Lower lobe of right lung (tissue), 2 donors: ENCODE data around the gene ZNF624. TPM values are rescaled to one million over a fixed set of nuclear protein-coding genes. Genes with fewer than 3 reads are reported as not detected.

Experiments
- ATAC-seq, 2 donors: fragments of 200-7000 bp; cut with Tn5 transposase; one replicate each; pipeline ENCODE4 v1.9.1; 2020 to 2022; ENCODE audit warnings: mild to moderate bottlenecking in 2 of 2, moderate library complexity in 2 of 2
- DNase-seq: peaks from one replicate; pipeline ENCODE4 v3.0.0-alpha.2; 2020
- H3K27ac ChIP-seq: fragments of 200-600 bp; one replicate; pipeline ENCODE4 v1.8.0; 2022
- H3K27me3 ChIP-seq: fragments of 200-600 bp; one replicate; pipeline ENCODE4 v1.8.0; 2022; ENCODE audit warnings: low read depth
- H3K36me3 ChIP-seq: fragments of 200-600 bp; one replicate; pipeline ENCODE4 v1.8.0; 2022; ENCODE audit warnings: mild to moderate bottlenecking
- H3K4me1 ChIP-seq: fragments of 200-600 bp; one replicate; pipeline ENCODE4 v1.8.0; 2022
- H3K4me3 ChIP-seq: fragments of 200-600 bp; one replicate; pipeline ENCODE4 v1.8.0; 2022; ENCODE audit warnings: mild to moderate bottlenecking
- H3K9me3 ChIP-seq: fragments of 200-600 bp; one replicate; pipeline ENCODE4 v1.8.0; 2022
- intact Hi-C: fragments of 100-400 bp; cut with DNase I; formaldehyde crosslinking; loops from one replicate; pipeline ENCODE4 v1.11.0; 2022
- total RNA-seq: library from RNA; stranded (reverse); fragmentation: NEBNext Ultra II Directional; extraction: Animal tissue kit (Norgen Biotek cat#: 25700); gene quantifications from one replicate; pipeline ENCODE4 v1.2.1, GENCODE V29; 2021
- TF ChIP-seq, protein P1 (sequence below): fragments of 200-600 bp; IDR thresholded peaks from one replicate; pipeline ENCODE4 v1.8.0; 2022; ENCODE audit warnings: antibody characterized with exemption, mild to moderate bottlenecking
- donor health status: DM: no; HTN: yes; CAD: no; lungs with severe emphysema.

The ZNF624 gene
- total RNA-seq, 1 donor from 2014 or later = 5.7 TPM

GRCh38 chr17:16652252-16652651, 1.4 kb downstream of the ZNF624 start:
- H3K27ac ChIP-seq = no peak overlapping the region

GRCh38 chr17:16649585-16649984, 4.1 kb downstream of the ZNF624 start:
- ATAC-seq = no peak
- Histone ChIP-seq H3K4me1 (peaks cover 16% of the 10 kb centered on the region), H3K36me3 (no peaks in the 10 kb centered on the region), H3K27ac (no peak overlapping the region), H3K27me3 (no peaks in the 10 kb centered on the region), H3K9me3 (no peaks in the 10 kb centered on the region), H3K4me3 (no peak overlapping the region)
- TF ChIP-seq, protein P1, sequence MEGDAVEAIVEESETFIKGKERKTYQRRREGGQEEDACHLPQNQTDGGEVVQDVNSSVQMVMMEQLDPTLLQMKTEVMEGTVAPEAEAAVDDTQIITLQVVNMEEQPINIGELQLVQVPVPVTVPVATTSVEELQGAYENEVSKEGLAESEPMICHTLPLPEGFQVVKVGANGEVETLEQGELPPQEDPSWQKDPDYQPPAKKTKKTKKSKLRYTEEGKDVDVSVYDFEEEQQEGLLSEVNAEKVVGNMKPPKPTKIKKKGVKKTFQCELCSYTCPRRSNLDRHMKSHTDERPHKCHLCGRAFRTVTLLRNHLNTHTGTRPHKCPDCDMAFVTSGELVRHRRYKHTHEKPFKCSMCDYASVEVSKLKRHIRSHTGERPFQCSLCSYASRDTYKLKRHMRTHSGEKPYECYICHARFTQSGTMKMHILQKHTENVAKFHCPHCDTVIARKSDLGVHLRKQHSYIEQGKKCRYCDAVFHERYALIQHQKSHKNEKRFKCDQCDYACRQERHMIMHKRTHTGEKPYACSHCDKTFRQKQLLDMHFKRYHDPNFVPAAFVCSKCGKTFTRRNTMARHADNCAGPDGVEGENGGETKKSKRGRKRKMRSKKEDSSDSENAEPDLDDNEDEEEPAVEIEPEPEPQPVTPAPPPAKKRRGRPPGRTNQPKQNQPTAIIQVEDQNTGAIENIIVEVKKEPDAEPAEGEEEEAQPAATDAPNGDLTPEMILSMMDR = no peak
- no peak for DNase-seq
- intact Hi-C loops = no loop called here

More at GRCh38 chr17:16652252-16652651, 1.4 kb downstream of the ZNF624 start:
- no peaks in the 10 kb centered on the region for H3K36me3 ChIP-seq
- H3K4me3 ChIP-seq = no peak overlapping the region
- H3K27me3 ChIP-seq = no peaks in the 10 kb centered on the region
- TF ChIP-seq, protein P1 = no peak
- H3K4me1 ChIP-seq = peaks cover 16% of the 10 kb centered on the region
- ATAC-seq (no peak), DNase-seq (no peak)
- no peaks in the 10 kb centered on the region for H3K9me3 ChIP-seq
- intact Hi-C loops = no loop called here

DNA sequence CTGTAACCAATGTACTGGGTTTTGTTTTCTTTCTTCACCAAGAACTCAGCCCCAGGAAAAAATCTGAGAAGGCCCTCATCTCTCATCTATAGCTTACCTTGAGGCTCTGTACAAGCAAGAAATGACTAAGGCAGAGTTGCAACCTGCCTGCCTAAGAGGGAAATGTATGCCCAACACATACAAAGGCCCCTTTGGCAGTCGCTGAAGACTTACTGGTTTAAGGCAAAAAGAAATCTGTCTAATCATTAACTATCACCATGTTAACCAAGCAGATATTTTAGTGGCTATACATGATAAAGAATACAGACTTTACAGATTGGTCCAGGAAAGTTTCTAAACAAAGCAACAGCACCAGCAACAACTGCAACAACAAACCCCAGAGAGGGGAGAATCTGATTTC, 14.2 kb downstream of the ZNF624 start:
- Histone ChIP-seq H3K36me3 (peaks cover 5% of the 10 kb centered on the region), H3K4me3 (no peak overlapping the region), H3K27me3 (no peaks in the 10 kb centered on the region), H3K27ac (no peak overlapping the region), H3K4me1 (no peaks in the 10 kb centered on the region), H3K9me3 (no peaks in the 10 kb centered on the region)
- TF ChIP-seq, protein P1 = no peak
- intact Hi-C loops = no loop called here
- DNase-seq = no peak
- no peak for ATAC-seq

GRCh38 chr17:16623282-16623681, 30.4 kb downstream of the ZNF624 start:
- H3K27ac ChIP-seq = no peak overlapping the region
- TF ChIP-seq, protein P1 = no peak
- H3K4me1 ChIP-seq = no peaks in the 10 kb centered on the region
- peaks cover 90% of the 10 kb centered on the region for H3K9me3 ChIP-seq
- peaks cover 25% of the 10 kb centered on the region for H3K36me3 ChIP-seq
- DNase-seq (no peak), ATAC-seq (no peak)
- H3K27me3 ChIP-seq = no peaks in the 10 kb centered on the region
- intact Hi-C loops = no loop called here
- no peak overlapping the region for H3K4me3 ChIP-seq

DNA sequence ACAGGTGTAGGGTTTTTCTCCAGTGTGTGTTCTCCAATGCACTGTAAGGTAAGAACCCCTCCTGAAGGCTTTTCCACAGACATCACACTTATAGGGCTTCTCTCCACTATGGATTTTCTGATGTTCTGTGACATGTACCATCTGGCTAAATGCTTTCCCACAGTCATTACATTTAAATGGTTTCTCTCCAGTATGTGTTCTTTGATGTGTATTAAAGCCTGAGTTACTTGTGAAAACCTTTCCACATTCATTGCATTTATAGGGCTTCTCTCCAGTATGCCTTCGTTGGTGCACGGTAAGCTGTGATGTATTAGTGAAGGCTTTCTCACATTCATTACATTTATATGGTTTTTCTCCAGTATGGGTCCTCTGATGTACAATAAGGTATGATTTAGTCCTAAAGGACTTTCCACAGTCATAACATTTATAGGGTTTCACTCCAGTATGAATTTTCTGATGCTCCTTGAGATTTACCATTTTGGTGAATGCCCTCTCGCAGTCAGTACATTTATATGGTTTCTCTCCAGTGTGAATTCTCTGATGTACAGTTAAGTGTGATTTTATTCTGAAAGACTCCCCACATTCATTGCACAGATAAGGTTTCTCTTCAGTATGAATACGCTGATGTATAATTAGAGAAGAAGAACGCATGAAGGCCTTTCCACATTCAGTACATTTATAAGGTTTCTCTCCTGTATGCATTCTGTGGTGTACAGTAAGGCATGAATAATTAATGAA, 30.9 kb downstream of the ZNF624 start:
- ATAC-seq (no peak), DNase-seq (no peak)
- TF ChIP-seq, protein P1 = no peak
- Histone ChIP-seq H3K4me1 (no peaks in the 10 kb centered on the region), H3K27ac (no peak overlapping the region), H3K9me3 (peaks cover 90% of the 10 kb centered on the region), H3K27me3 (no peaks in the 10 kb centered on the region), H3K4me3 (no peak overlapping the region), H3K36me3 (peaks cover 25% of the 10 kb centered on the region)
- intact Hi-C loops = no loop called here
